A549 (cell line): ENCODE results near the gene ATAD2B. TPM values are rescaled to one million over a fixed set of nuclear protein-coding genes. Genes with fewer than 3 reads are reported as not detected.

ENCODE experiments used
- ATAC-seq, 2 experiments: fragments of 200-7000 bp in 1 of 2; fragments of >200 bp in 1 of 2; cut with Nextera tagmentation in 1 of 2; cut with Tn5 transposase in 1 of 2; 3 replicates each; pipeline versions ENCODE4 v1.8.0 to v1.9.1; 2018 to 2020; ENCODE audit warnings: mild to moderate bottlenecking in 1 of 2, moderate library complexity in 1 of 2
- CTCF ChIA-PET: fragments of 300-600 bp; sonication (Branson Sonifier 250); formaldehyde crosslinking; extraction: SDS; loops from one replicate; lab custom pipeline; 2021; ENCODE audit warnings: antibody characterized with exemption, inconsistent platforms; lab: Yijun Ruan, JAX
- POLR2A ChIA-PET: fragments of 350-600 bp; formaldehyde crosslinking; extraction: SDS; loops from one replicate; lab custom pipeline; 2021; ENCODE audit warnings: antibody characterized with exemption, inconsistent platforms; lab: Yijun Ruan, JAX
- DNase-seq, 2 experiments: peaks; one replicate each; pipeline versions ENCODE4 v3.0.0 to v3.0.0-alpha.2; 2011 to 2016; ENCODE audit warnings: low read depth in 1 of 2, low spot score in 1 of 2
- FAIRE-seq: peaks from 2 replicates; lab custom pipeline; 2011; peaks lifted over from hg19 to GRCh38; lab: Jason Lieb, UNC
- H3K27ac ChIP-seq, 2 experiments: fragments of >200 bp; sonication (Bioruptor Twin); formaldehyde crosslinking; 3 replicates each; pipeline ENCODE4 v1.5.1; 2016 to 2017
- H3K4me1 ChIP-seq: fragments of >200 bp; sonication (Bioruptor Twin); formaldehyde crosslinking; 3 replicates; pipeline ENCODE4 v1.6.1; 2016
- H3K4me2 ChIP-seq: fragments of >200 bp; sonication (Bioruptor Twin); formaldehyde crosslinking; 3 replicates; pipeline ENCODE4 v1.6.1; 2016
- H3K4me3 ChIP-seq: fragments of >200 bp; sonication (Bioruptor Twin); formaldehyde crosslinking; 3 replicates; pipeline ENCODE4 v1.5.1; 2016
- H3K9me3 ChIP-seq: fragments of >200 bp; sonication (Bioruptor Twin); formaldehyde crosslinking; 3 replicates; pipeline ENCODE4 v1.6.1; 2016
- CBX2 ChIP-seq: fragments of 200-600 bp; sonication (generic); IDR thresholded peaks from 2 replicates; pipeline ENCODE4 v1.6.1; 2016; ENCODE audit warnings: low read depth, mild to moderate bottlenecking, borderline replicate concordance
- CBX8 ChIP-seq: fragments of 200-600 bp; sonication (generic); IDR thresholded peaks from 2 replicates; pipeline ENCODE4 v1.6.1; 2016
- CEBPB ChIP-seq, 2 experiments: fragments of >200 bp in 1 of 2; sonication (Bioruptor Twin) in 1 of 2; formaldehyde crosslinking in 1 of 2; IDR thresholded peaks; 2 replicates each; pipeline ENCODE4 v1.6.1; 2012 to 2016
- CHD4 ChIP-seq: fragments of 200-600 bp; sonication (generic); IDR thresholded peaks from 2 replicates; pipeline ENCODE4 v1.6.1; 2016; ENCODE audit warnings: antibody characterized with exemption, mild to moderate bottlenecking, borderline replicate concordance
- EHF ChIP-seq: fragments of 250-450 bp; sonication (Bioruptor Pico); IDR thresholded peaks from 2 replicates; pipeline ENCODE4 v1.5.0; 2020; ENCODE audit warnings: mild to moderate bottlenecking
- FOXS1 ChIP-seq: fragments of 250-450 bp; sonication (Bioruptor Pico); IDR thresholded peaks from 2 replicates; pipeline ENCODE4 v1.5.0; 2020; ENCODE audit warnings: mild to moderate bottlenecking, moderate library complexity
- GATA3 ChIP-seq: IDR thresholded peaks from 2 replicates; pipeline ENCODE4 v1.6.1; 2012; ENCODE audit warnings: borderline replicate concordance
- HOXA7 ChIP-seq: fragments of 250-450 bp; sonication (Bioruptor Pico); IDR thresholded peaks from 2 replicates; pipeline ENCODE4 v1.5.0; 2020; ENCODE audit warnings: mild to moderate bottlenecking, moderate library complexity
- HOXB5 ChIP-seq: fragments of 250-450 bp; sonication (Bioruptor Pico); IDR thresholded peaks from 2 replicates; pipeline ENCODE4 v1.5.0; 2020; ENCODE audit warnings: mild to moderate bottlenecking, moderate library complexity
- KDM5A ChIP-seq: fragments of 200-600 bp; sonication (generic); IDR thresholded peaks from 2 replicates; pipeline ENCODE4 v1.6.1; 2016; ENCODE audit warnings: antibody characterized with exemption, mild to moderate bottlenecking
- MAFK ChIP-seq: fragments of 450-650 bp; IDR thresholded peaks from 2 replicates; pipeline ENCODE4 v1.6.1; 2014; ENCODE audit not compliant: partially characterized antibody
- NR3C1 ChIP-seq: fragments of >200 bp; sonication (Bioruptor Twin); formaldehyde crosslinking; IDR thresholded peaks from 3 replicates; pipeline ENCODE4 v1.6.1; 2017
- POLR2AphosphoS2 ChIP-seq: conservative IDR thresholded peaks from 2 replicates; pipeline ENCODE4 v1.6.1; 2012; ENCODE audit warnings: low read length, improper control_type of control experiment, inconsistent platforms
- REST ChIP-seq: fragments of 200-600 bp; sonication (generic); IDR thresholded peaks from 2 replicates; pipeline ENCODE4 v1.6.1; 2016; ENCODE audit warnings: antibody characterized with exemption, mild to moderate bottlenecking, moderate library complexity
- RNF2 ChIP-seq: fragments of 200-600 bp; sonication (generic); IDR thresholded peaks from 2 replicates; pipeline ENCODE4 v1.6.1; 2016; ENCODE audit warnings: low read depth, mild to moderate bottlenecking, antibody characterized with exemption, moderate library complexity, borderline replicate concordance
- SMC3 ChIP-seq: fragments of >200 bp; sonication (Bioruptor Twin); formaldehyde crosslinking; IDR thresholded peaks from 3 replicates; pipeline ENCODE4 v1.6.1; 2018; ENCODE audit warnings: inconsistent platforms
- SREBF2 ChIP-seq: fragments of 450-650 bp; IDR thresholded peaks from 2 replicates; pipeline ENCODE4 v1.6.1; 2014; ENCODE audit warnings: mild to moderate bottlenecking, moderate library complexity
- TFCP2L1 ChIP-seq: fragments of 250-450 bp; sonication (Bioruptor Pico); IDR thresholded peaks from 2 replicates; pipeline ENCODE4 v1.5.0; 2021; ENCODE audit warnings: mild to moderate bottlenecking
- TP53 ChIP-seq: fragments of 250-450 bp; sonication (Bioruptor Pico); IDR thresholded peaks from 2 replicates; pipeline ENCODE4 v1.5.0; 2021; ENCODE audit warnings: mild to moderate bottlenecking, moderate library complexity
- USF2 ChIP-seq: fragments of 450-650 bp; IDR thresholded peaks from 2 replicates; pipeline ENCODE4 v1.6.1; 2014; ENCODE audit warnings: antibody characterized with exemption
- ZFP36 ChIP-seq: fragments of 450-650 bp; IDR thresholded peaks from 2 replicates; pipeline ENCODE4 v1.6.1; 2014; ENCODE audit warnings: borderline replicate concordance; ENCODE audit not compliant: partially characterized antibody
- ZNF302 ChIP-seq: fragments of 250-450 bp; sonication (Bioruptor Pico); IDR thresholded peaks from 2 replicates; pipeline ENCODE4 v1.9.0; 2021; ENCODE audit warnings: inconsistent platforms, mild to moderate bottlenecking, moderate library complexity
- ZSCAN20 ChIP-seq: fragments of 250-450 bp; sonication (Bioruptor Pico); IDR thresholded peaks from 2 replicates; pipeline ENCODE4 v1.8.0; 2022; ENCODE audit warnings: mild to moderate bottlenecking, moderate library complexity
- WGBS: methylation state at CpG from one replicate; pipeline ENCODE4 v1.1.6; 2017; ENCODE audit errors: missing lambda C conversion rate; 5-methylcytosine and 5-hydroxymethylcytosine counted together
- polyA plus RNA-seq, 4 experiments: library from polyadenylated mRNA; depleted of rRNA in 3 of 4; stranded (reverse); fragments of >200 nt; fragmentation: RNase III in 1 of 4; extraction: RNeasy Plus Mini Kit Qiagen cat#74134 plus additional on column Dnase treatment in 1 of 4; gene quantifications; 2 replicates in 3 of 4; 3 replicates in 1 of 4; pipeline ENCODE4 v1.2.3, GENCODE V29; 2011 to 2017
- TF ChIP-seq, protein P1 (sequence below): IDR thresholded peaks from 2 replicates; pipeline ENCODE4 v1.6.1; 2012
- TF ChIP-seq, protein P2 (sequence below): fragments of >200 bp; sonication (Bioruptor Twin); formaldehyde crosslinking; IDR thresholded peaks from 2 replicates; pipeline ENCODE4 v1.6.1; 2016
- TF ChIP-seq, protein P3 (sequence below): IDR thresholded peaks from 2 replicates; pipeline ENCODE4 v1.6.1; 2012; ENCODE audit warnings: low read depth, borderline replicate concordance

Gene ATAD2B
- polyA plus RNA-seq, 2 of the 4 experiments (the other 2 are of a cell fraction) = 5.4 to 13.1 TPM

GRCh38 chr2:23756593-23757292, 170.2 kb downstream of the ATAD2B start:
- DNase-seq = no peak
- 89% methylated on average over 7 of the region's 7 CpGs for WGBS
- no peak; a peak in 1 of 6 replicates for ATAC-seq
- TF ChIP-seq RNF2 (no peak), CHD4 (no peak), ZFP36 (no peak), USF2 (no peak), CBX8 (no peak), REST (no peak), EHF (CRISPR knock-in tag) (no peak), KDM5A (no peak), GATA3 (no peak), SREBF2 (no peak), ZNF302 (no peak), HOXA7 (CRISPR knock-in tag) (no peak), ZSCAN20 (CRISPR knock-in tag) (no peak), NR3C1 (no peak), TP53 (CRISPR knock-in tag) (no peak), SMC3 (no peak), FOXS1 (CRISPR knock-in tag) (no peak)
- TF ChIP-seq, protein P1, sequence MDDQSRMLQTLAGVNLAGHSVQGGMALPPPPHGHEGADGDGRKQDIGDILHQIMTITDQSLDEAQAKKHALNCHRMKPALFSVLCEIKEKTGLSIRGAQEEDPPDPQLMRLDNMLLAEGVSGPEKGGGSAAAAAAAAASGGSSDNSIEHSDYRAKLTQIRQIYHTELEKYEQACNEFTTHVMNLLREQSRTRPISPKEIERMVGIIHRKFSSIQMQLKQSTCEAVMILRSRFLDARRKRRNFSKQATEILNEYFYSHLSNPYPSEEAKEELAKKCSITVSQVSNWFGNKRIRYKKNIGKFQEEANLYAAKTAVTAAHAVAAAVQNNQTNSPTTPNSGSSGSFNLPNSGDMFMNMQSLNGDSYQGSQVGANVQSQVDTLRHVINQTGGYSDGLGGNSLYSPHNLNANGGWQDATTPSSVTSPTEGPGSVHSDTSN = no peak
- TF ChIP-seq, protein P2, sequence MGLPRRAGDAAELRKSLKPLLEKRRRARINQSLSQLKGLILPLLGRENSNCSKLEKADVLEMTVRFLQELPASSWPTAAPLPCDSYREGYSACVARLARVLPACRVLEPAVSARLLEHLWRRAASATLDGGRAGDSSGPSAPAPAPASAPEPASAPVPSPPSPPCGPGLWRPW = no peak
- TF ChIP-seq, protein P3, sequence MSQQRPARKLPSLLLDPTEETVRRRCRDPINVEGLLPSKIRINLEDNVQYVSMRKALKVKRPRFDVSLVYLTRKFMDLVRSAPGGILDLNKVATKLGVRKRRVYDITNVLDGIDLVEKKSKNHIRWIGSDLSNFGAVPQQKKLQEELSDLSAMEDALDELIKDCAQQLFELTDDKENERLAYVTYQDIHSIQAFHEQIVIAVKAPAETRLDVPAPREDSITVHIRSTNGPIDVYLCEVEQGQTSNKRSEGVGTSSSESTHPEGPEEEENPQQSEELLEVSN = no peak
- H3K4me2 ChIP-seq = no peak overlapping the region
- peaks cover 21% of the 10 kb centered on the region for H3K4me1 ChIP-seq
- POLR2A ChIA-PET = no interaction called here
- no peak overlapping the region for H3K27ac ChIP-seq
- no peak overlapping the region for H3K4me3 ChIP-seq
- H3K9me3 ChIP-seq = no peaks in the 10 kb centered on the region
- CTCF ChIA-PET = interaction anchor here (1.0 kb wide), 1 partner anchor 170 kb away, joined by 3 read pairs; the partner anchor contains the start of gene ATAD2B
- peak; percentile 23 for FAIRE-seq

GRCh38 chr2:23754970-23755369, 172.0 kb downstream of the ATAD2B start:
- DNase-seq (no peak), ATAC-seq (no peak), FAIRE-seq (no peak)
- ChIA-PET CTCF (no interaction called here), POLR2A (no interaction called here)
- no peaks in the 10 kb centered on the region for H3K9me3 ChIP-seq
- H3K27ac ChIP-seq = no peak overlapping the region
- H3K4me1 ChIP-seq = peaks cover 21% of the 10 kb centered on the region
- H3K4me2 ChIP-seq = no peak overlapping the region
- TF ChIP-seq GATA3 (no peak), POLR2AphosphoS2 (no peak), TFCP2L1 (CRISPR knock-in tag) (no peak), CEBPB (IDR thresholded peaks at IDR 0.05) (no peak), TP53 (CRISPR knock-in tag) (no peak), MAFK (no peak), CBX2 (no peak), ZNF302 (no peak), HOXB5 (CRISPR knock-in tag) (no peak)
- TF ChIP-seq, protein P1 = no peak
- H3K4me3 ChIP-seq = no peak overlapping the region
